Endothelial cell of umbilical vein (primary cell): ENCODE results near the gene C3orf20. TPM values are rescaled to one million over a fixed set of nuclear protein-coding genes. Genes with fewer than 3 reads are reported as not detected.

Experiments used
- BruUV-seq: library from RNA; stranded (reverse); fragments of 400-500 nt; replicated peaks from 2 replicates; lab custom pipeline; 2021; lab: Mats Ljungman, UMichigan
- CTCF ChIA-PET: fragments of 300-600, 350-600 bp; sonication (Branson Sonifier 250); formaldehyde crosslinking; loops from one replicate; lab custom pipeline; 2021; ENCODE audit warnings: antibody characterized with exemption, inconsistent platforms; lab: Charles Lee
- POLR2A ChIA-PET: fragments of 300-600, 350-600 bp; sonication (Branson Sonifier 250); formaldehyde crosslinking; loops from one replicate; lab custom pipeline; 2021; ENCODE audit warnings: antibody characterized with exemption, inconsistent platforms; lab: Charles Lee
- DNase-seq: peaks from one replicate; pipeline ENCODE4 v3.0.0-alpha.2; 2011; ENCODE audit warnings: low read depth, low spot score
- FAIRE-seq: peaks from 2 replicates; lab custom pipeline; 2011; peaks lifted over from hg19 to GRCh38; lab: Jason Lieb, UNC
- H2AFZ ChIP-seq: 2 replicates; pipeline ENCODE4 v1.6.0; 2012; ENCODE audit warnings: low read depth, low read length, control low read depth, inconsistent platforms
- H3K27ac ChIP-seq: 2 replicates; pipeline ENCODE4 v1.5.1; 2011; ENCODE audit warnings: low read depth, mild to moderate bottlenecking, control low read depth, low read length, moderate library complexity; ENCODE audit not compliant: insufficient read depth
- H3K27me3 ChIP-seq, 2 experiments: 2 replicates each; pipeline versions ENCODE4 v1.6.0 to v1.6.1; 2011; ENCODE audit warnings: low read length in 2 of 2, mixed read lengths in 1 of 2; ENCODE audit not compliant: control insufficient read depth in 2 of 2, insufficient read depth in 2 of 2
- H3K36me3 ChIP-seq, 2 experiments: 2 replicates in 1 of 2; 3 replicates in 1 of 2; pipeline ENCODE4 v1.5.1; 2011; ENCODE audit warnings: low read length in 2 of 2, mild to moderate bottlenecking in 1 of 2, moderate library complexity in 1 of 2; ENCODE audit not compliant: control insufficient read depth in 2 of 2, insufficient read depth in 2 of 2; ENCODE audit errors: extremely low read depth in 1 of 2
- H3K4me1 ChIP-seq: 3 replicates; pipeline ENCODE4 v1.5.1; 2011; ENCODE audit warnings: mild to moderate bottlenecking, low read length; ENCODE audit not compliant: control insufficient read depth, insufficient read depth; ENCODE audit errors: extremely low read depth
- H3K4me2 ChIP-seq: 2 replicates; pipeline ENCODE4 v1.6.1; 2011; ENCODE audit warnings: low read length, control low read depth, mixed read lengths; ENCODE audit not compliant: insufficient read depth
- H3K4me3 ChIP-seq, 3 experiments: fragments of 200-600 bp in 1 of 3; sonication (generic), shearing (Covaris generic) in 1 of 3; replicated peaks in 1 of 3; 2 replicates each; pipeline ENCODE4 v1.5.1; 2011 to 2016; ENCODE audit warnings: control low read depth in 3 of 3, low read length in 3 of 3, mild to moderate bottlenecking in 2 of 3, inconsistent platforms in 1 of 3, low read depth in 1 of 3, moderate library complexity in 1 of 3; ENCODE audit not compliant: insufficient read depth in 1 of 3
- H3K79me2 ChIP-seq: 2 replicates; pipeline ENCODE4 v1.6.0; 2012; ENCODE audit warnings: low read length, inconsistent platforms; ENCODE audit not compliant: control insufficient read depth, insufficient read depth
- H3K9ac ChIP-seq: replicated peaks from 2 replicates; pipeline ENCODE3; 2011; ENCODE audit warnings: low read length, control low read depth; ENCODE audit not compliant: insufficient read depth; ENCODE audit errors: extremely low read depth
- H3K9me1 ChIP-seq: replicated peaks from 3 replicates; pipeline ENCODE4 v1.6.0; 2011; ENCODE audit warnings: mild to moderate bottlenecking, low read length; ENCODE audit not compliant: control insufficient read depth, insufficient read depth; ENCODE audit errors: extremely low read depth
- H3K9me3 ChIP-seq: replicated peaks from 2 replicates; pipeline ENCODE4 v1.5.1; 2012; ENCODE audit warnings: low read length, inconsistent platforms; ENCODE audit not compliant: control insufficient read depth, insufficient read depth
- H4K20me1 ChIP-seq: replicated peaks from 2 replicates; pipeline ENCODE3; 2011; ENCODE audit warnings: mild to moderate bottlenecking, low read length; ENCODE audit not compliant: control insufficient read depth, insufficient read depth; ENCODE audit errors: extremely low read depth
- CTCF ChIP-seq, 2 donors: IDR thresholded peaks; 1 replicate in 1 of 2; 2 replicates in 1 of 2; pipeline ENCODE4 v1.5.1; 2011; ENCODE audit warnings: low read length in 2 of 2, mild to moderate bottlenecking in 2 of 2, moderate library complexity in 2 of 2, control low read depth in 1 of 2, inconsistent platforms in 1 of 2, low read depth in 1 of 2; ENCODE audit not compliant: insufficient read depth in 1 of 2; ENCODE audit errors: extremely low read depth in 1 of 2
- EZH2 ChIP-seq: IDR thresholded peaks from 2 replicates; pipeline ENCODE4 v1.6.1; 2012; ENCODE audit warnings: borderline replicate concordance, low read depth, mild to moderate bottlenecking, moderate library complexity, low read length, inconsistent platforms; ENCODE audit not compliant: severe bottlenecking
- FOS ChIP-seq: IDR thresholded peaks from 2 replicates; pipeline ENCODE4 v1.6.1; 2011; ENCODE audit warnings: mild to moderate bottlenecking, low read length, moderate library complexity, borderline replicate concordance; ENCODE audit not compliant: insufficient read depth
- GATA2 ChIP-seq: IDR thresholded peaks from 2 replicates; pipeline ENCODE4 v1.7.0; 2011; ENCODE audit warnings: low read depth, mild to moderate bottlenecking, moderate library complexity, mixed read lengths, low read length; ENCODE audit not compliant: insufficient read length, insufficient read depth
- JUN ChIP-seq: IDR thresholded peaks from 2 replicates; pipeline ENCODE4 v1.6.1; 2011; ENCODE audit warnings: borderline replicate concordance, low read depth; ENCODE audit not compliant: insufficient read length, insufficient read depth
- MAX ChIP-seq: IDR thresholded peaks from 2 replicates; pipeline ENCODE4 v1.6.1; 2011; ENCODE audit not compliant: insufficient read depth, insufficient read length
- MYC ChIP-seq: IDR thresholded peaks from one replicate; pipeline ENCODE4 v1.6.1; 2011; ENCODE audit warnings: mild to moderate bottlenecking, low read depth, low read length
- POLR2A ChIP-seq: IDR thresholded peaks from 2 replicates; pipeline ENCODE4 v1.6.1; 2012; ENCODE audit warnings: low read depth, mild to moderate bottlenecking, control low read depth, low read length
- POLR2AphosphoS5 ChIP-seq: IDR thresholded peaks from 2 replicates; pipeline ENCODE4 v1.6.1; 2012; ENCODE audit warnings: low read depth, mild to moderate bottlenecking, control low read depth, low read length, moderate library complexity; ENCODE audit not compliant: insufficient read depth
- dilution Hi-C: fragments of 300-500 bp; cut with MboI; formaldehyde crosslinking; loops from one replicate; pipeline ENCODE4 v1.15.0; 2019; ENCODE audit warnings: low sequenced_read_pairs; ENCODE audit not compliant: extremely low pct_ligation_motif_present
- intact Hi-C: fragments of 100-400 bp; cut with micrococcal nuclease; formaldehyde crosslinking; loops from one replicate; pipeline ENCODE4 v1.10.0; 2022
- polyA plus RNA-seq, 4 experiments: library from polyadenylated mRNA; depleted of rRNA in 3 of 4; stranded (reverse) in 3 of 4; unstranded in 1 of 4; fragments of >200 nt; gene quantifications; 2 replicates each; pipeline versions ENCODE4 v1.2.1 to v1.2.3, GENCODE V29; 2011 to 2012; ENCODE audit warnings: missing spikeins in 1 of 4
- total RNA-seq: library from RNA; stranded (reverse); gene quantifications from 2 replicates; pipeline ENCODE4 v1.2.3, GENCODE V29; 2021

C3orf20 gene
- total and polyA plus RNA-seq, 2 donors (not counting 3 experiments of a cell fraction or from before 2014, with no cell fraction given): not detected

- Histone ChIP-seq H3K79me2 (no peaks in the 10 kb centered on the region), H3K36me3 (no peaks in the 10 kb centered on the region), H3K27ac (no peak overlapping the region), H3K27me3 (peaks cover 0 to 2% of the 10 kb centered on the region in 2 experiments), H3K4me1 (no peaks in the 10 kb centered on the region), H2AFZ (no peak overlapping the region), H3K4me2 (no peak overlapping the region), H4K20me1 (no peaks in the 10 kb centered on the region), H3K9me1 (no peaks in the 10 kb centered on the region), H3K4me3 (no peak overlapping the region), H3K9ac (no peak overlapping the region), H3K9me3 (no peaks in the 10 kb centered on the region)
- intact Hi-C loops (no loop called here), dilution Hi-C loops (no loop called here)
- TF ChIP-seq MYC (no peak), POLR2A (no peak), POLR2AphosphoS5 (no peak), EZH2 (no peak), GATA2 (no peak), FOS (no peak), JUN (no peak), MAX (no peak), CTCF (IDR thresholded peaks at IDR 0.05; ENCODE audit: extremely low read depth in 1 of 2, insufficient read depth in 1 of 2, low read depth in 1 of 2, low read length in 2 of 2) (no peak)
- no TSS peak for BruUV-seq
- ChIA-PET POLR2A (no interaction called here), CTCF (interaction anchor here (0.6 kb wide), 1 partner anchor 16 kb away, joined by 3 read pairs; no protein-coding TSS in a partner anchor)
- DNase-seq: no peak
- no peak for FAIRE-seq
Measured at GRCh38 chr3:14775011-14775410, 100.1 kb downstream of the C3orf20 start.
